H4 (cell line): ENCODE measurements around the gene PPARGC1A. TPM values are rescaled to one million over a fixed set of nuclear protein-coding genes. Genes with fewer than 3 reads are reported as not detected.

ENCODE experiments used
- DNase-seq: peaks from one replicate; pipeline ENCODE4 v3.0.0-alpha.2; 2015; ENCODE audit warnings: low spot score
- total RNA-seq: library from RNA; depleted of rRNA; stranded (reverse); fragments of >200 nt; shearing (Covaris generic); gene quantifications from 2 replicates; pipeline ENCODE4 v1.2.3, GENCODE V29; 2014

The PPARGC1A gene
- total RNA-seq, 1 experiment from 2014 or later = 2.4 TPM

GRCh38 chr4:23774909-23775308 lies 114.9 kb downstream of the PPARGC1A start:
- DNase-seq = no peak

GRCh38 chr4:23773884-23774636 lies 115.8 kb downstream of the PPARGC1A start:
- DNase-seq = no peak

- peak; percentile 19 for DNase-seq
Observed at GRCh38 chr4:23770011-23770410, 119.8 kb downstream of the PPARGC1A start.

- DNase-seq = no peak
Observed at GRCh38 chr4:23769406-23769805, 120.4 kb downstream of the PPARGC1A start.

GRCh38 chr4:23768541-23768940 lies 121.3 kb downstream of the PPARGC1A start:
- DNase-seq = peak; percentile 48

- DNase-seq = no peak
Observed at GRCh38 chr4:23766344-23766743, 123.5 kb downstream of the PPARGC1A start.

- DNase-seq = no peak
Observed at GRCh38 chr4:23763559-23763958, 126.3 kb downstream of the PPARGC1A start.

- no peak for DNase-seq
Observed at GRCh38 chr4:23762551-23762950, 127.3 kb downstream of the PPARGC1A start.

- DNase-seq = no peak
Observed at GRCh38 chr4:23759066-23759465, 130.8 kb downstream of the PPARGC1A start.

- no peak for DNase-seq
Observed at GRCh38 chr4:23754688-23755087, 135.2 kb downstream of the PPARGC1A start.

- no peak for DNase-seq
Observed at GRCh38 chr4:23750125-23750524, 139.7 kb downstream of the PPARGC1A start.

- no peak for DNase-seq
Observed at GRCh38 chr4:23747281-23747735, 142.5 kb downstream of the PPARGC1A start.

GRCh38 chr4:23746672-23747071 lies 143.2 kb downstream of the PPARGC1A start:
- no peak for DNase-seq

- DNase-seq = no peak
Observed at GRCh38 chr4:23746027-23746426, 143.8 kb downstream of the PPARGC1A start.

- DNase-seq = no peak
Observed at GRCh38 chr4:23745377-23745776, 144.5 kb downstream of the PPARGC1A start.
